Hematopoietic multipotent progenitor cell treated with erythropoietin and hydrocortisone succinate and interleukin-3 and kit ligand, for 8 days (in vitro differentiated cells): ENCODE results near the gene ZNF555.
"Not testable (repeated sequence)": the region's sequence is repeated elsewhere in the genome, so short reads cannot be mapped to it uniquely, and the experiment has no call there.

Experiments used
- DNase-seq: peaks from one replicate; pipeline ENCODE4 v3.0.0-alpha.2; 2015

ZNF555 gene

GRCh38 chr19:2872175-2872574 is 30.9 kb downstream of the ZNF555 start:
- not testable (repeated sequence) for DNase-seq

GRCh38 chr19:2877398-2878331 is 36.4 kb downstream of the ZNF555 start:
- DNase-seq: no peak

- peak; percentile 11 for DNase-seq
Measured at GRCh38 chr19:2883686-2884439, 42.6 kb downstream of the ZNF555 start.

- DNase-seq: no peak
Measured at GRCh38 chr19:2885736-2886135, 44.5 kb downstream of the ZNF555 start.

GRCh38 chr19:2887391-2887914 is 46.2 kb downstream of the ZNF555 start:
- peak; percentile 78 for DNase-seq

- peak; percentile 64 for DNase-seq
Measured at GRCh38 chr19:2888731-2889224, 47.5 kb downstream of the ZNF555 start.

GRCh38 chr19:2890531-2890930 is 49.3 kb downstream of the ZNF555 start:
- not testable (repeated sequence) for DNase-seq

- no peak for DNase-seq
Measured at GRCh38 chr19:2896694-2897093, 55.4 kb downstream of the ZNF555 start.

- peak; percentile 98 for DNase-seq
Measured at GRCh38 chr19:2900296-2901252, 59.3 kb downstream of the ZNF555 start, which contains the start of gene ZNF57. Gene ZNF57 (plus strand): TSS chr19:2900928. CDS start chr19:2901046, 118 bp downstream.

- DNase-seq: no peak
Measured at GRCh38 chr19:2902590-2903218, 61.4 kb downstream of the ZNF555 start.

GRCh38 chr19:2903326-2903725 is 62.1 kb downstream of the ZNF555 start:
- DNase-seq: not testable (repeated sequence)

GRCh38 chr19:2905918-2906519 is 64.7 kb downstream of the ZNF555 start:
- no peak for DNase-seq

- DNase-seq: no peak
Measured at GRCh38 chr19:2906631-2907195, 65.4 kb downstream of the ZNF555 start.
